ENCODE data around the gene NR2E3.

DNA sequence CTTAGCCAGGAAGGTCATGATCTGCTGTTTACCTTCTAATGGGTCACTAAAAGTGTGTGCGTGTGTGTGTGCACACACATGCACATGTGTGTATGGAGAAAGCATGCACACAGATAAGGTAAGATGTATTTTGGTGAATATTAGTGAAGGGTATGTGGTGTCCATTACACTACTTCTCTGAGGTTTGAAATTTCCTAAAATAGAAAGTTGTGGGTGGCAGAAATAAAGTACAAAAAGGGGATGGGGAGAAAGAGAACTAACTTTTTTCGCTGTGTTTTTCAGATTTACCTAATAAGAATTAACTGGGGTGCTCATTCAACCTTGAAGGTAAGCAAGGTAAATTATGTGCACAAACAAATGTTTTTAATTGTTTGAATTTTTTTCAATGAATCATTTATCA is 24.4 kb upstream of the NR2E3 start:
- TF ChIP-seq TCF12 (IDR thresholded peaks at IDR 0.05; ENCODE audit: low read depth) (no peak), RAD21 (IDR thresholded peaks at IDR 0.05; ENCODE audit: low read depth) (no peak), CEBPB (IDR thresholded peaks at IDR 0.05) (no peak), TAF1 (IDR thresholded peaks at IDR 0.05; ENCODE audit: low read depth) (no peak), EP300 (IDR thresholded peaks at IDR 0.05; ENCODE audit: borderline replicate concordance) (no peak), FOXM1 (IDR thresholded peaks at IDR 0.05; ENCODE audit: borderline replicate concordance, low read depth) (no peak)
